K562 (cell line): ENCODE data around the gene ATP6V0A1. TPM values are rescaled to one million over a fixed set of nuclear protein-coding genes. Genes with fewer than 3 reads are reported as not detected.

Experiments
- BDP1 ChIP-seq: IDR thresholded peaks from 3 replicates; pipeline ENCODE4 v1.6.1; 2011; ENCODE audit not compliant: insufficient read length, insufficient read depth
- CAMTA2 ChIP-seq: fragments of 250-450 bp; sonication (Bioruptor Pico); conservative IDR thresholded peaks from 2 replicates; pipeline ENCODE4 v1.5.1; 2022
- CBX2 ChIP-seq: fragments of 200-600 bp; sonication (generic); IDR thresholded peaks from one replicate; pipeline ENCODE4 v1.6.1; 2012; ENCODE audit warnings: mild to moderate bottlenecking, low read length, inconsistent platforms; ENCODE audit not compliant: insufficient read depth, poor library complexity, severe bottlenecking
- CCAR2 ChIP-seq: fragments of 200-400 bp; formaldehyde crosslinking; IDR thresholded peaks from 2 replicates; pipeline ENCODE4 v1.6.1; 2017; ENCODE audit warnings: mild to moderate bottlenecking, low read depth, low read length
- GTF2A2 ChIP-seq: IDR thresholded peaks from 2 replicates; pipeline ENCODE4 v1.6.1; 2016; ENCODE audit warnings: mild to moderate bottlenecking, missing genetic modification characterization, missing compliant biosample characterization
- HMG20B ChIP-seq: fragments of 250-450 bp; sonication (Bioruptor Pico); IDR thresholded peaks from 2 replicates; pipeline ENCODE4 v1.5.0; 2021; ENCODE audit warnings: mild to moderate bottlenecking
- HNRNPL ChIP-seq: fragments of 200-400 bp; formaldehyde crosslinking; IDR thresholded peaks from 2 replicates; pipeline ENCODE4 v1.6.1; 2017; ENCODE audit warnings: low read depth, mild to moderate bottlenecking, low read length
- KLF6 ChIP-seq: fragments of 250-450 bp; sonication (Bioruptor Pico); IDR thresholded peaks from 2 replicates; pipeline ENCODE4 v1.4.0; 2020; ENCODE audit warnings: mild to moderate bottlenecking, moderate library complexity, borderline replicate concordance
- MTA1 ChIP-seq: fragments of 450-650 bp; IDR thresholded peaks from 2 replicates; pipeline ENCODE4 v1.6.1; 2017; ENCODE audit warnings: borderline replicate concordance
- MXI1 ChIP-seq: IDR thresholded peaks from 2 replicates; pipeline ENCODE4 v1.6.1; 2011; ENCODE audit warnings: low read depth, mild to moderate bottlenecking, improper control_type of control experiment, low read length
- NBN ChIP-seq: fragments of 450-650 bp; IDR thresholded peaks from 2 replicates; pipeline ENCODE4 v1.6.1; 2016; ENCODE audit warnings: low read depth, mild to moderate bottlenecking
- NCOR1 ChIP-seq: fragments of 450-650 bp; IDR thresholded peaks from 2 replicates; pipeline ENCODE4 v1.6.1; 2016; ENCODE audit warnings: mild to moderate bottlenecking, moderate library complexity
- NFIX ChIP-seq: fragments of 250-450 bp; sonication (Bioruptor Pico); IDR thresholded peaks from 2 replicates; pipeline ENCODE4 v1.4.0; 2020; ENCODE audit warnings: low read depth, mild to moderate bottlenecking, moderate library complexity
- POLR2AphosphoS5 ChIP-seq: IDR thresholded peaks from 2 replicates; pipeline ENCODE4 v1.6.1; 2011; ENCODE audit warnings: mild to moderate bottlenecking, low read depth, low read length, moderate library complexity; ENCODE audit not compliant: control insufficient read depth, insufficient read depth
- SIN3A ChIP-seq, 2 experiments: fragments of 150-350 bp in 1 of 2; IDR thresholded peaks; 2 replicates each; pipeline ENCODE4 v1.6.1; 2011 to 2016; ENCODE audit warnings: borderline replicate concordance in 2 of 2, low read depth in 2 of 2, low read length in 2 of 2, mild to moderate bottlenecking in 2 of 2, moderate library complexity in 2 of 2; ENCODE audit not compliant: control insufficient read depth in 1 of 2
- SMAD2 ChIP-seq: fragments of 150-350 bp; IDR thresholded peaks from 2 replicates; pipeline ENCODE4 v1.6.1; 2014; ENCODE audit warnings: low read depth, mild to moderate bottlenecking, low read length
- TBL1XR1 ChIP-seq, 2 experiments: IDR thresholded peaks; 2 replicates each; pipeline ENCODE4 v1.6.1; 2012; ENCODE audit warnings: improper control_type of control experiment in 2 of 2, low read length in 2 of 2, mild to moderate bottlenecking in 1 of 2
- TEAD4 ChIP-seq, 2 experiments: sonication (generic) in 1 of 2; formaldehyde crosslinking in 1 of 2; IDR thresholded peaks; 2 replicates each; pipeline versions ENCODE4 v1.6.1 to v1.8.0; 2012 to 2022; ENCODE audit warnings: borderline replicate concordance in 1 of 2, inconsistent platforms in 1 of 2, low read length in 1 of 2, mild to moderate bottlenecking in 1 of 2, missing genetic modification reagents in 1 of 2
- THRB ChIP-seq: fragments of 450-650 bp; formaldehyde crosslinking; conservative IDR thresholded peaks from 2 replicates; pipeline ENCODE4 v1.4.0; 2022; ENCODE audit warnings: mild to moderate bottlenecking, missing genetic modification characterization
- ZNF224 ChIP-seq: sonication (generic); formaldehyde crosslinking; IDR thresholded peaks from 2 replicates; pipeline ENCODE4 v1.8.0; 2022; ENCODE audit warnings: mild to moderate bottlenecking, missing genetic modification reagents
- ZNF3 ChIP-seq: fragments of 250-450 bp; sonication (Bioruptor Pico); IDR thresholded peaks from 2 replicates; pipeline ENCODE4 v1.5.0; 2021; ENCODE audit warnings: mild to moderate bottlenecking, moderate library complexity
- ZNF408 ChIP-seq: fragments of 250-450 bp; sonication (Bioruptor Pico); IDR thresholded peaks from 2 replicates; pipeline ENCODE4 v1.4.0; 2020; ENCODE audit warnings: low read depth, mild to moderate bottlenecking, moderate library complexity
- ZNF655 ChIP-seq: fragments of 250-450 bp; sonication (Bioruptor Pico); IDR thresholded peaks from 2 replicates; pipeline ENCODE4 v1.5.0; 2021
- polyA plus RNA-seq, 8 experiments: library from polyadenylated mRNA; depleted of rRNA in 4 of 8; stranded (reverse) in 5 of 8; unstranded in 3 of 8; fragments of >200 nt; fragmentation: Nextera tagmentation in 2 of 8; fragmentation: Illumina TruSeq in 1 of 8; extraction: Ambion mirVana in 2 of 8; extraction: Trizol in 1 of 8; gene quantifications; 2 replicates each; pipeline versions ENCODE4 v1.2.1 to v1.2.3, GENCODE V29; 2011 to 2014; ENCODE audit warnings: inconsistent platforms in 1 of 8, missing spikeins in 1 of 8
- total RNA-seq, 7 experiments: library from RNA; depleted of rRNA in 6 of 7; stranded (reverse); fragments of >200 nt in 6 of 7; fragmentation: Illumina TruSeq in 2 of 7; extraction: Trizol in 2 of 7; gene quantifications; 2 replicates each; pipeline versions ENCODE4 v1.2.1 to v1.2.3, GENCODE V29; 2011 to 2021; ENCODE audit warnings: low replicate concordance in 1 of 7
- TF ChIP-seq, protein P1 (sequence below): fragments of 250-450 bp; sonication (Bioruptor Pico); IDR thresholded peaks from 2 replicates; pipeline ENCODE4 v1.5.0; 2021

The ATP6V0A1 gene
- total and polyA plus RNA-seq, 9 of the 15 experiments (the other 6 are each of a cell fraction or from before 2014, with no cell fraction given), result 11.8 to 158 (median 75.5) TPM

GRCh38 chr17:42553161-42553818, 94.6 kb downstream of the ATP6V0A1 start (continued):
- TF ChIP-seq THRB (CRISPR knock-in tag) (no peak), HNRNPL (0 out of 2 replicates have a peak, but pooled peaks have one; percentile 46), ZNF3 (CRISPR knock-in tag) (no peak), MTA1 (peak; percentile 63), TEAD4 (IDR thresholded peaks at IDR 0.05; ENCODE audit: low read length) (no peak), TEAD4 (CRISPR knock-in tag; IDR thresholded peaks at IDR 0.05; ENCODE audit: borderline replicate concordance) (no peak), ZNF408 (CRISPR knock-in tag) (no peak), ZNF655 (CRISPR knock-in tag) (no peak), SIN3A (IDR thresholded peaks at IDR 0.05; ENCODE audit: borderline replicate concordance in 2 of 2, control insufficient read depth in 1 of 2, low read depth in 2 of 2, low read length in 2 of 2) (peak in 1 of 2 experiments; percentile 72; a peak in 1 of 4 replicates), BDP1 (no peak), SMAD2 (no peak), TBL1XR1 (IDR thresholded peaks at IDR 0.05; ENCODE audit: low read length in 2 of 2) (0 out of 4 replicates have a peak, but pooled peaks of 1 of the 2 experiments have one; percentile 34), ZNF224 (CRISPR knock-in tag) (no peak), CBX2 (no peak), NCOR1 (no peak), CCAR2 (no peak), GTF2A2 (tag) (no peak), KLF6 (CRISPR knock-in tag) (peak; percentile 38; the same call in 1 of the 2 replicates), MXI1 (0 out of 2 replicates have a peak, but pooled peaks have one; percentile 22), NFIX (no peak), HMG20B (CRISPR knock-in tag) (no peak), NBN (peak; percentile 51; the same call in 1 of the 2 replicates), CAMTA2 (no peak), POLR2AphosphoS5 (peak; percentile 46; the same call in 1 of the 2 replicates)
- TF ChIP-seq, protein P1, sequence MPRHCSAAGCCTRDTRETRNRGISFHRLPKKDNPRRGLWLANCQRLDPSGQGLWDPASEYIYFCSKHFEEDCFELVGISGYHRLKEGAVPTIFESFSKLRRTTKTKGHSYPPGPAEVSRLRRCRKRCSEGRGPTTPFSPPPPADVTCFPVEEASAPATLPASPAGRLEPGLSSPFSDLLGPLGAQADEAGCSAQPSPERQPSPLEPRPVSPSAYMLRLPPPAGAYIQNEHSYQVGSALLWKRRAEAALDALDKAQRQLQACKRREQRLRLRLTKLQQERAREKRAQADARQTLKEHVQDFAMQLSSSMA (CRISPR knock-in tag), result no peak
